ENCODE results near the gene PXN.

- no peak for TF ChIP-seq CTCF (IDR thresholded peaks at IDR 0.05)
- TF ChIP-seq EP300 (IDR thresholded peaks at IDR 0.05): no peak
- no peak for TF ChIP-seq USF2 (IDR thresholded peaks at IDR 0.05)
- no peak for TF ChIP-seq CBX2 (IDR thresholded peaks at IDR 0.05; ENCODE audit: borderline replicate concordance, low read depth)
- TF ChIP-seq CHD2 (IDR thresholded peaks at IDR 0.05; ENCODE audit: low read length, partially characterized antibody): no peak
- TF ChIP-seq REST (IDR thresholded peaks at IDR 0.05): no peak
- no peak for TF ChIP-seq POLR2A (IDR thresholded peaks at IDR 0.05; ENCODE audit: low read length)
- TF ChIP-seq ESRRA (IDR thresholded peaks at IDR 0.05; ENCODE audit: borderline replicate concordance, low read length): no peak
- TF ChIP-seq BHLHE40 (IDR thresholded peaks at IDR 0.05; ENCODE audit: low read depth, low read length): no peak
- no peak for TF ChIP-seq ZFP36 (IDR thresholded peaks at IDR 0.05; ENCODE audit: borderline replicate concordance, partially characterized antibody)
- TF ChIP-seq MAFK (IDR thresholded peaks at IDR 0.05; ENCODE audit: partially characterized antibody): no peak
- no peak for TF ChIP-seq NPAS2 (CRISPR knock-in tag; IDR thresholded peaks at IDR 0.05; ENCODE audit: borderline replicate concordance)
Observed at GRCh38 chr12:120216742-120217605, 48.6 kb downstream of the PXN start.

All from A549 (cell line).